T-helper 9 cell (primary cell): ENCODE results near the gene WARS2.

Experiments
- DNase-seq: peaks from one replicate; pipeline ENCODE4 v3.0.0-alpha.2; 2020

The WARS2 gene

GRCh38 chr1:119081700-119082099 lies 58.8 kb downstream of the WARS2 start:
- no peak for DNase-seq

GRCh38 chr1:119081267-119081666 lies 59.2 kb downstream of the WARS2 start:
- DNase-seq = no peak

- DNase-seq = no peak
Observed at GRCh38 chr1:119080586-119080985, 59.9 kb downstream of the WARS2 start.

GRCh38 chr1:119079881-119080280 lies 60.6 kb downstream of the WARS2 start:
- no peak for DNase-seq

GRCh38 chr1:119075614-119076013 lies 64.8 kb downstream of the WARS2 start:
- no peak for DNase-seq

- DNase-seq = no peak
Observed at GRCh38 chr1:119071321-119071720, 69.1 kb downstream of the WARS2 start.

GRCh38 chr1:119069682-119070081 lies 70.8 kb downstream of the WARS2 start:
- no peak for DNase-seq

- no peak for DNase-seq
Observed at GRCh38 chr1:119068427-119068826, 72.0 kb downstream of the WARS2 start.

- no peak for DNase-seq
Observed at GRCh38 chr1:119061700-119062099, 78.8 kb downstream of the WARS2 start.

GRCh38 chr1:119055568-119055967 lies 84.9 kb downstream of the WARS2 start:
- no peak for DNase-seq

- DNase-seq = no peak
Observed at GRCh38 chr1:119053917-119054316, 86.5 kb downstream of the WARS2 start.

- DNase-seq = no peak
Observed at GRCh38 chr1:119052267-119052666, 88.2 kb downstream of the WARS2 start.

GRCh38 chr1:119048624-119049404 lies 91.6 kb downstream of the WARS2 start:
- DNase-seq = no peak

GRCh38 chr1:119046785-119047438 lies 93.5 kb downstream of the WARS2 start:
- no peak for DNase-seq

- DNase-seq = no peak
Observed at GRCh38 chr1:119046429-119046784, 94.0 kb downstream of the WARS2 start.

- no peak for DNase-seq
Observed at GRCh38 chr1:119045096-119045746, 95.2 kb downstream of the WARS2 start.

- DNase-seq = no peak
Observed at GRCh38 chr1:119040906-119041305, 99.5 kb downstream of the WARS2 start.

GRCh38 chr1:119040489-119040888 lies 100.0 kb downstream of the WARS2 start:
- DNase-seq = no peak

- no peak for DNase-seq
Observed at GRCh38 chr1:119038363-119038762, 102.1 kb downstream of the WARS2 start.

GRCh38 chr1:119034359-119034758 lies 106.1 kb downstream of the WARS2 start:
- no peak for DNase-seq

- no peak for DNase-seq
Observed at GRCh38 chr1:119032986-119033385, 107.5 kb downstream of the WARS2 start.

- DNase-seq = no peak
Observed at GRCh38 chr1:119027759-119028158, 112.7 kb downstream of the WARS2 start.

- no peak for DNase-seq
Observed at GRCh38 chr1:119026956-119027355, 113.5 kb downstream of the WARS2 start.

GRCh38 chr1:119015547-119015946 lies 124.9 kb downstream of the WARS2 start:
- DNase-seq = no peak
